Stimulated activated CD8-positive, alpha-beta memory T cell treated with anti-CD3 and anti-CD28 coated beads, Interleukin-7, amount 100 ng/mL, for 24 hours (primary cell): ENCODE results near the gene UGT1A5.

ENCODE experiments used
- DNase-seq: peaks from one replicate; pipeline ENCODE4 v3.0.0-alpha.2; 2020; ENCODE audit warnings: low read depth

The UGT1A5 gene

DNA sequence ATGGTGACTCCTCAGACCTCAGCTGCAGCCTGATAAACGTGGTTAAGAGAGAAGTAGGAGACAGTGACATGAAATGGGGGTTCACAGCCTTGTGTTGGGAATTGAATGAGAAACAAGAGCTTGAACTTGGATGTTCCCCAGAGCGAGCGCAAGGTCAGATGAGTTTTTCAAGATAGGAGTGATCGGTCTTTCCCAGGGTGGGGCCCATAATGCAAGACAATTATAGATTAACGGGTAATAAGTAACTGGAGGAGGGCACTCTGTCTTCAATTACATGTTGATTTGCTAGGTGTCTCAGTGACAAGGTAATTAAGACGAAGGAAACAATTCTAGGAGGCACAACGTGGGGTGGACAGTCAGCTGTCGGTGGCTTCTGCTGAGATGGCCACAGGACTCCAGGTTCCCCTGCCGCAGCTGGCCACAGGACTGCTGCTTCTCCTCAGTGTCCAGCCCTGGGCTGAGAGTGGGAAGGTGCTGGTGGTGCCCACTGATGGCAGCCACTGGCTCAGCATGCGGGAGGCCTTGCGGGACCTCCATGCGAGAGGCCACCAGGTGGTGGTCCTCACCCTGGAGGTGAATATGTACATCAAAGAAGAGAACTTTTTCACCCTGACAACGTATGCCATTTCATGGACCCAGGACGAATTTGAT is at the start of gene UGT1A5:
UGT1A5 (plus strand) TSS at position 297 of the 651 bp plus-strand sequence; CDS start at position 382, 85 bp downstream.
- no peak for DNase-seq

DNA sequence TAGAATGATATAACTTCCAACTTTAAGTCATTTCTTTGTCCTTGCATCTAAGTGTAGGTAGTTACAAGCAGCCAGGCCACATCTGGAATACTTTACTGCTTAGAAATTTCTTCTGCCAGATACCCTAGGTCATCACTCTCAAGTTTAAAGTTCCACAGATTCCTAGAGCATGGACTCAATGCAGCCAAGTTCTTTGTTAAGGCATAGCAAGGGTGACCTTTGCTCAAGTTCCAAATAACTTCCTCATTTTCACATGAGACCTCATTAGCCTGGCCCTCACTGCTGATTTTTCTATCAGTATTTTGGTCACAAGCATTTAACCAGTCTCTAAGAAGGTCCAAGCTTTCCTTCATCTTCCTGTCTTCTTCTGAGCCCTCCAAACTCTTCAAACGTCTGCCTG is 48.8 kb upstream of the UGT1A5 start:
- no peak for DNase-seq

DNA sequence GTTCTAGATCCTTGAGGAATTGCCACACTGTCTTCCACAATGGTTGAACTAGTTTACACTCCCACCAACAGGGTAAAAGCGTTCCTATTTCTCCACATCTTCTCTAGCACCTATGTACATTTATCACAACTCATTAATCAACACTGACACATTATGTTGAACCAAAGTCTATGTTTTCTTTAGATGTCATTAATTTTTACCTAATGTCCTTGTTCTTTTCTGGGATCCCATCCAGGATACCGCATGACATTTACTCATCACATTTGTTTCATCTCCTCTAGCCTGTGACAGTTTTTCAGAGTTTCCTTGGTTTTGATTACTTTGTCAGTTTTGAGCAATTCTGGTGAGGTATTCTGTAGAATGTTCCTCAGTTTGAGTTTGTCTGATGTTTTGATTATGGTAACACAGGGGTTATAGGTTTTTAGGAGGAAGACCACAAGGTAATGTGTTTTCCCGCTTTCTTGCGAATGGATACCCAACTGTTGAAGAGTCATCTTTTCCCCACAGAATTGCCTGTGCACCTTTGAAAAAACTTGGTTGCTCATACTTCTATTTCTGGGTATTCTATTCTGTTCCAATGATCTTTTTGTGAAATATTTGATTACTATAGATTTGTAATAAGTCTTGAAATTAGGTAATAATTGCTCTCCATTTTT is 44.0 kb upstream of the UGT1A5 start:
- DNase-seq, result no peak

DNA sequence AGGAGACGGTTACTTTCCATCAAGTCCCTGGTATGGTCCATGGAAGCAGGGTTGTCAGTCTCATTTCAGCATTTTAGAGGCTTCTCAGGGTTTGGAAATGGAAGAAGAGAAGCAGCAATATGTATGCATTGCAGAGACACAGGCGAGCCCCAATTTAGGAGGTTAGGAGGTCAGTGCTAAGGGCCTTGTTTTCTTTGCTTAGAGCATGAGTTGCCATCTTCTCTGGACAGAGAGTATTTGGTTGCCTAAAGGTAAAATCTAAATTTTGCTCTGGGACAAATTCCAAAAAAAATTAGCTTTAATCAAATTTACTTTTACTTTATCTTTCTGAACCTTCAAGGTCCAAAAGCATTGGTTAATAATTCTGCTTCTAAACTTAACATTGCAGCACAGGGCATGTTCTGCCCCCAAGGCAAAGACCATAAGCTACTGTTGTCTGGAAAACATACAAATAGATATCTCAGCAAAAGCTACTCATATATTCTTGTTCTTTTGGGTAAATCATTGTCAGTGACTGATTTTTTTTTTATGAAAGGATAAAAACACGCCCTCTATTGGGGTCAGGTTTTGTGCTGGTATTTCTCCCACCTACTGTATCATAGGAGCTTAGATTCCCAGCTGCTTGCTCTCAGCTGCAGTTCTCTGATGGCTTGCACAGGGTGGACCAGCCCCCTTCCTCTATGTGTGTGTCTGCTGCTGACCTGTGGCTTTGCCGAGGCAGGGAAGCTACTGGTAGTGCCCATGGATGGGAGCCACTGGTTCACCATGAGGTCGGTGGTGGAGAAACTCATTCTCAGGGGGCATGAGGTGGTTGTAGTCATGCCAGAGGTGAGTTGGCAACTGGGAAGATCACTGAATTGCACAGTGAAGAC is 41.2 kb upstream of the UGT1A5 start, which contains the start of gene UGT1A9:
UGT1A9 (plus strand) TSS at position 609 of the 872 bp plus-strand sequence; CDS start at position 646, 37 bp downstream.
- DNase-seq, result no peak

DNA sequence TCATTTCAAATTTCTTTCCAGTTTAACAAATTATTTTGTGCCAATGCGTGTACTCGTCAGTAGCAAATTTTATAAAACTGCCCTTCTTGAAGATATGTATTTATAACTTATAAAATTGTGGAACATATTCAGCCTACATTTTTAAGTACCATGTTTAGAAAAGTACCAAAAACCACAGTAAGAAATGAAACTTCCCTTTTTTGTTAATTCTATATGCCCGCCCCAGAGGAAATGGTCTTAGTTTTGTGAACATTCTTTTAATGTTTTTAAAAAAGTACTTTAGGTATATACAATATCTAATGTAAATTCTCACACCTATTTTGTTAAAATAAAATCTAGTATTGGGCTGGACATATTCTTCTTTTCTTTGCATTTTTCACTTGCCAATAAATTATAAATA is 39.8 kb upstream of the UGT1A5 start:
- DNase-seq, result no peak

DNA sequence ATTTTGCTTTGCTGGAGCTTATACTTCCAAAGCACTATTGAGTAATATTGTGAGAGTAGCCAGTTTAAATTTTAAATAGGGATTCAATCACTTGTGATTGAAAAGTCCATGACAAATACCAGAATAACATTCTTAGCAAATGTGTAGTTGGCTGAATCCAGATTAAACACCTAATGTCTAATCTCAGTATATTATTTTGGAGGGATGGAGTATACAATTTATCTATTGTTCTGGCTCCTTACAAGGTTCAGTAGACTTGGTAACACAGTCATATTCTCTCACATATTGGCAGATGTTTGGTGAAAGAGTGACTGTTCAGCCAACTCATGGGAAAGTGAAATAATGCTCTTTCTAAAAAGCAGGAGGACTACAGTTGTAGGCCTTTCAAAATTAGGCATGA is 38.8 kb upstream of the UGT1A5 start:
- no peak for DNase-seq

DNA sequence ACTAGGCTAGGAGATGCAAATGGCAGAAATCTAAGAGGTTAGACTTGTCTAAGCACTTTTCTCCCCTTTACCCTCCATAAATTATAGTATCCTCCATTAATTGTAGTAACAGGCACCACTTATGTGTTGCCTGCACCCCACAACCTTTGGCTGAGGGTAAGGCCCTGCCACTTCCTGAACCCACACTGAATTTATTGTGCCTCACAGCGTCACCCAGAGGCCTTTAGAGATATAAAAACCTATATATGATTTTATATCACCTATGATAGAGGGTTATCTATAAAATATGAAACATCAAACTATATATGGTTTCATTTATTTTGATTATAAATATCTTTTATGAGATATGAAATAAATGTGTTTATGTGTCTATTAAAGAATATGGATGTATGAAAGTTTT is 38.4 kb upstream of the UGT1A5 start:
- DNase-seq, result no peak

DNA sequence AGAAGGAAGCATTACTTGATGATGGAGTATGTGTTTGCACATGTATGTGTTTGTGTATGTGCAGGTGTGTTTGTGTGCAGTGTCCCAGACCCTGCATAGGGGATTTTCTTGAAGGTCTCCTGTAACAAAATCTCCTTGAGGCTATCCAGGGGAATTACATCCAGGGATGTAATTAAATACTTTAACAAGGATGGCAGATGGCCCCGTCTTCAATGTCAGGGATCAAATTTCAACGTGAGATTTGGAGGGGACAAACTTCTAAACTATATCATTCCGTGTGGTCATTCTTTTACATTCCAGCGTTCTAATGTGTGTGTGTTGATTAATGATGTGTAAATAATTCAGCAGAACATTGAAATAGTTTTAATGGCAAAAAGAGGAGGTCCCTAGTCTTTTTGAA is 37.7 kb upstream of the UGT1A5 start:
- DNase-seq, result no peak

DNA sequence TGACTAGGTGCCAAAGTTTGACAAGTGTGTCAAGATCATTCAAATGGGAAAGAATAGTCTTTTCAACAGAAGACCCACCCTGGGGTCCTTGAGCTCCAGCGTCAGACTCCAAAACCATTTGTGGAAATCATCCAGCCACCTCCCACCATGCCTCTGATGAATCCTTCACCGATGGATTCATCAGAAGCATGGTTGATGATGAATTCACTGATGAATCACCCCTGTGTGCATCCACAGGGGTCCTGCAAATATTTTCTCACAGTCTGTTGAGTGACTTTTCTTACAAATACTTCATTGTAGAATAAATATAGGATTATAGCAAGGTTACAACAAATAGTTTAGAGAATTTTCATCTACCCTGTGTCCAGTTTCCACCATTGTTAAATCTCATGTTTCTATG is 36.7 kb upstream of the UGT1A5 start:
- DNase-seq, result no peak

DNA sequence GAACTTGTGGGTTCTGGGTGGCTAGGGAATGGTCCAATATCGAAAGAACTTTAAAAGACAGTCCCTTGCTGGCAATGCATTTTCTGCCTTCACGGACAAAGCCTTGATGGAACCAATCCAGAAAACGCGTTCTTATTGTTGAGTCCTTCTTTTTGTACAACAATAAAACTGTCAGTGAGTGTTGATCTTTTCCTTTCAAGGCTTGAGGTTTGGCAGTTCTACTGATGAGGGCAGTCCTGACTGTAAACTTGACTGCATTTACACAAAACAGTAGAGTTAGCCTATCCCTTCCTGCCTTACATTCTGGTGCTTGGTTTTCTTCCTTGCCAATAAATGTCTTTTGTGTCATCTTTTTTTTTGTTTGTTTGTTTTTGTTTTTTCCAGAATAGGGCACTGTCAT is 33.5 kb upstream of the UGT1A5 start:
- DNase-seq, result no peak

DNA sequence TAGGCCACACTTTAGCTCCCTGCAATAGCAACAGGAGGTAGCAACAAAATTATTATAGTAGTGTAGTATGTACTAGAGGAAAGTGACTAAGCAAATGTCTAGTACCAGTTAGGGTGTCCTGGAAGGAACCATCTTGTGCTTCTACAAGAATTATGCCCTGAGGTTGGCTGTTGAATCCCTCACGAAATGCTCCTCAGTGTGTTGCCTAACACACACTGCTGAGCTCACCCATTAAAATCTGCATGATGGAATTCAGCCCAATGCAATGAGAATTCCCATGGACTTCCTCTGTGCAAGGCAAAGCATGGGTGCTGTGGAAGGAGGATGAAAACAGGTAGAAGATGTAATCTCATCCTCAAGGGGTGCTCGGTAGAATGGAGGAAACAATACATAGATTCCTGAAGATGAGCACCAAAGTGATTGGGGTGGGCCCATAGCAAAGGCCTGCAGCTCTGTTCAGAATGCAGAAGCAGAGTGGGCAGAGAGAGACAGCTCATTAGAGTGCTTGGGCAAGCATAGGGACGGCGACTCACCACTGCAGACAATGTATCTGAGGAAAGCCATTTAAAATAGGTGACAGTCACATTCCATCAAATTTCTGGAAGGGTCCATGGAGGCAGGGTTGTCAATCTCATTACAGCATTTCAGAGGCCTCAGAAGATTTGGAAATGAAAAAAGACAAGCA is 32.2 kb upstream of the UGT1A5 start:
- DNase-seq, result no peak

DNA sequence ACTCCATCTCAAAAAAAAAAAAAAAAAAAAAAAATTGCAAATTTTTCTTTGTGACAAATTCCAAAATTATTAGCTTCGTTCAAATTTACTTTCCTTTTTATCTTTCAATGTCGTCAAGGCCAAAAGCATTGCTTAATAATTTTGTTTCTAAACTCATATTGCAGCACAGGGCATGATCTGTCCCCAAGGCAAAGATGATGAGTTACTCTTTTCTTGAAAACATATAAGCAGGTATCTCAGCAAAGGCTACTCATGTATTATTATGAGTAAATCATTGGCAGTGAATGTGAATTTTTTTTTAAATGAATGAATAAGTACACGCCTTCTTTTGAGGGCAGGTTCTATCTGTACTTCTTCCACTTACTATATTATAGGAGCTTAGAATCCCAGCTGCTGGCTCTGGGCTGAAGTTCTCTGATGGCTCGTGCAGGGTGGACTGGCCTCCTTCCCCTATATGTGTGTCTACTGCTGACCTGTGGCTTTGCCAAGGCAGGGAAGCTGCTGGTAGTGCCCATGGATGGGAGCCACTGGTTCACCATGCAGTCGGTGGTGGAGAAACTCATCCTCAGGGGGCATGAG is 31.1 kb upstream of the UGT1A5 start, which contains the start of gene UGT1A7:
UGT1A7 (plus strand) TSS at position 381 of the 579 bp plus-strand sequence; CDS start at position 418, 37 bp downstream.
- no peak for DNase-seq

DNA sequence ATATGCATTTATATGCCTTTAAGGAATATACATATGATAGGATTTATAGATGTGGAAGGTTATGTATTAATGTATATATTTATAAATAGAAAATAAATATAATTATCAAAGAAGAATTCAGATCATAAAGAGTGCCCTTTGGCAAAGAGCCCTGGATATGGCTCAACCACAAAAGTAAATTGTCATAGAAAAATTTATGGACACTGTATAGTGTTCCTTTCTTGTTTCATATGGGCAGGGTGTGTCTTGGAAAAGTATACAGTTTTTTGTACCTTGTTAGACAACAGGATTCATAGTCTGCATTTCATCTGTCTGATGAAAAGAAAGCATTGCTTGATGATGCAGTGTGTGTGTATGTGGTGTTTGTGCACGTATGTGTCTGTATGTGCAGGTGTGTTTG is 28.1 kb upstream of the UGT1A5 start:
- DNase-seq, result no peak

DNA sequence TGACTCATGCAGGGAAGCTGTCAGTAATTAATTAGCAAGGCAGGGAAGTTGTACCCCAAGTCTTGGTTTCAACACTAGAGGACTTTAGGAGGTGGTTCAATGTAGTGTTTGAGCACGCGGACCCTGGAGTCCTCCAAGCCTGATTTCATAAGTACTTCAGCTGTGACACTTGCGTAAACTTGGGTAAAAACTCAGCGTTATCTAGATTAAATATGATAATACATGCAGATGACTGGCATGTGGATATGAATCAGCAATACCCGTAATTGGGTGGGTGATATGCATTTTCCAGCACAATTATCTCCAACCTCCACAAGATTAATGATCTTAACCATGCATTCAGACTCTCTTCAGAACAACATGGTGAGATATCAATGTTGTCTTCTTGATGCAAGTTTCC is 25.8 kb upstream of the UGT1A5 start:
- DNase-seq, result no peak

DNA sequence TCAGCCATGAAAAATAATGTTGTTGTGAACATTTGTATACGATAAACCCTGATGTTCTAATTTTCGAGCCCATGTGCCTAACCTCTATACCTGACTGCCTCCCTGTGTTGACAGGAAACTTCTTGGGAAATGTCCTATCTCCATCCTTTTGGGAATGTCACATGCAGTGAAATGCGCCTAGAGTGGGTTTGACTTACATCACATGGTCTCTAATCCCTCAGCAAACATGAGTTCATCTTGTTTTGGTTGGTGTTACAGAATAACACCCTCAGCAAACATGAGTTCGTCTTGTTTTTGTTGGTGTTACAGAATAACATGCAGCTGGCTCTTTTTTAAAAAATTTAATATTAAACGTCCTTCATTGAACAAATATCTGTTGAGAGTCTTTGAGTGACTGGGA is 24.4 kb upstream of the UGT1A5 start:
- no peak for DNase-seq

DNA sequence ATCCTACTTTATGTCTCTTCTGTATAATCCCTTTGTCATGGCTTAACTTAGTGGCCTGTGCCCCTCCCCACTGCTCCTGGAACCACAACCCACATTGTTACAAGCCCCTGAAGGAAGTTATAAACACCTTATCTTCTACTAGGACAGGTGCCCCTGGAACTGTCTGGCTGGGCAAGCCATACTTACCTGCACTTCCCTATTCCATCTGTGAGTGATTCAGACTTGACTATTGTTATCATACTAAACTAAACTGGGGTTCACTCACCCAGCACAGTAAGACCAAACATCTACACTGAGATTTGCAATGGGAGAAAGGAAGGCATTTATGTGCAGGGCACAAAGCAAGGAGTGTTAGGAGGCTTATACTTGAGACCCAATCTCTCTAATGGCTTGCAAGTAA is 23.7 kb upstream of the UGT1A5 start:
- DNase-seq, result no peak

DNA sequence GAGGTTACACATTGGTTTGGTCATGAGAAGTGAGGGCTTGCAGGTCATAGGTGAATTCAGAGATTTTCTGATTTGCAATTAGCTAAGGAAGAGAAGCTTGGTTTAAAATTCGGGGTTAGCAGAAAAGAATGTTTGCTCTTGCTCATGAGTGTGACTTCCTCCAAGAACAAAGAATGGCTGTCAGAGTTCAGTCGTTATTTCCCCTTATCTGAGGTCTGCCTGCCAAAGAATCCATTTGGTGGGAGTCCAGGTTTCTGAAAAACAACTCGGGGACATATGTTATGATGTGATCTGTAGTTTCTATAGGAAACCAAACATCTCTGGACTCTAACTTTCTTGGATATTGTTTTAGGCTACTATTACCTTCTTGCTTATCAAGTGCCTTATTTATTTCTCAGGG is 23.2 kb upstream of the UGT1A5 start:
- DNase-seq, result no peak

DNA sequence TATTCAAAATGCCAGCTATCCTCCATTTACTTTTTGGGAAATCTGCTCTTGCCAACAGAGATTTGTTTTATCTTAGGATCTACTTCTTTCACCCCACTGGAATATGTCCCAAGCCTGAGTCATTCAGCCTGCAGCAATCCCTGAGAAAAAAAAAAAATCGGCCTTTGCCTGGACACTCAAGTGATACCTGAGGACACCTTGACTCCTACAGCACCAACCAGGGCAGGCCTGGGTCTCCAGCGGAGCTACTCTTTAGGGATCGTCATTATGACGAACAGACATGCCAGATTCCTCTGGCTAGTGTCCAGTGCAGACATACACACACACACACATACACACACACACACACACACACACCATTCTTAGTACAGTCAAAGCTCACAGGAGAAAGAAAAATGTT is 22.3 kb upstream of the UGT1A5 start:
- no peak for DNase-seq

DNA sequence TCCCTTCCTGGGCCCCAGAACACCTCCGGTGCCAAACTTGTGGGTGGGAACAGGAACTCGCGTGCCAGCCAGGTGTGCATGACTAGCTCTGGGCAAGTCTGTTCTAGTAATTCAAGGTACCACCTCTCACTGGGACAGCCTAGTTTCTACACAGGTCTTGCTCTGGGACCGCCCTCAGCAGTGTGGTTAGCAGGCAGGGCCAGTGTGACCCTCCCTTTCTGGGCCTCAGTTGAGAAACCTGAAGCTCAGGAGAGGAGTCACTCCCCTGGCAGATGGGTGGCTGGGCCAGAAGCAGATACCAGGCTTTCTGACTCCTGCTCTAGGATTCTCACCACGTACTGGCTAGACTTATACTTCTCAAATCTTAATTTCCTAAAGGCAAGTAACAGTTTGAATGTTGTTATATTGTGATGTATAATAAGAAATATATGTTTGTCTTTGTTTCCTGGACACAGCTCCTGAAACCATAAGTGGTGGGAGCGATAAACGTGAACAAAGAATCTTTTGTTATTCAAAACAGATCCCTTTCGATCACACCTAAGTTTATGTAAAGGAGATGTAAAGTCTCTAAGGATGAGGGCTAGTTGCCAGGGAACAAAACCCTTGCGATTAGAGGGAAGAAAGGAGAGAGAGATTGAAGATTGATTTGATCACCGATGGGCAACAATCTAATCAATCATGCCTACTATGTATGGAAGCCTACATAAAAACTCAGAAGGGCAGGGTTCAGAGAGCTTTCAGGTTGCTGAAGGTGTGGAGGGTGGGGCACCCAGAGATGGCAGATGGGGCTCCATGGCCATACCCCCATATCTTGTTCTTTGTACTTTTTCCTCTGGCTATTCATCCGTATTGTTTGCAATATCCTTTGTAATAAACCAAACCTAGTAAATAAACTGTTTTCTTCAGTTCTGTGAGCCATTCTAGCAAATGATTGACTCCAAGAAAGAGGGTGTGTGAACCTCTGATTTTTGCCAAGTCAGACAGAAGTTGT is 21.0 kb upstream of the UGT1A5 start:
- no peak for DNase-seq

DNA sequence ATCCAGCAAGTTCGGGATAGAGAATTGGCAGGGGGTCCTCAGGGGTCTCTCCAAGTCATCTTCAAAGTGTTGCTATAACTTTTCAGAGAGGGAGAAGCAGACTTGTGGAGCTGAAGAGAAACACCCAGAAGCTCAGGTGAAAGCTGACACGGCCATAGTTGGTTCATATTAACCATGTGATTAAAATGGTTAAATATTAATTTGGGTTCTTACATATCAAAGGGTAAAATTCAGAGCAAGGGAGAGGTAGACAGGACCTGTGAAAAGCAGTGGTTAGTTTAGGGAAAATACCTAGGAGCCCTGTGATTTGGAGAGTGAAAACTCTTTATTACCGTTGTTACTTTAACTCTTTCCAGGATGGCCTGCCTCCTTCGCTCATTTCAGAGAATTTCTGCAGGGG is 20.1 kb upstream of the UGT1A5 start, which contains the start of gene UGT1A6:
UGT1A6 (plus strand) TSS at position 243 of the 400 bp plus-strand sequence; CDS start at position 358, 115 bp downstream.
- no peak for DNase-seq
